IPS DF 4.7 (cell line): ENCODE results near the gene INSYN1.
"Not testable (repeated sequence)": the region's sequence is repeated elsewhere in the genome, so short reads cannot be mapped to it uniquely, and the experiment has no call there.

ENCODE experiments used
- DNase-seq: peaks from one replicate; pipeline ENCODE4 v3.0.0-alpha.2; 2013; ENCODE audit warnings: low spot score; ENCODE audit errors: extremely low read depth

The INSYN1 gene

GRCh38 chr15:73714695-73715301 is 38.4 kb downstream of the INSYN1 start:
- no peak for DNase-seq

- DNase-seq: no peak
Observed at GRCh38 chr15:73712107-73712506, 41.0 kb downstream of the INSYN1 start.

- no peak for DNase-seq
Observed at GRCh38 chr15:73711526-73711925, 41.6 kb downstream of the INSYN1 start.

- DNase-seq: no peak
Observed at GRCh38 chr15:73710321-73710720, 42.8 kb downstream of the INSYN1 start.

- DNase-seq: no peak
Observed at GRCh38 chr15:73709686-73710085, 43.5 kb downstream of the INSYN1 start.

GRCh38 chr15:73709241-73709640 is 43.9 kb downstream of the INSYN1 start:
- no peak for DNase-seq

GRCh38 chr15:73708691-73709090 is 44.5 kb downstream of the INSYN1 start:
- DNase-seq: no peak

- DNase-seq: no peak
Observed at GRCh38 chr15:73704869-73705645, 48.1 kb downstream of the INSYN1 start.

GRCh38 chr15:73704142-73704868 is 48.8 kb downstream of the INSYN1 start:
- not testable (repeated sequence) for DNase-seq

GRCh38 chr15:73703601-73704000 is 49.5 kb downstream of the INSYN1 start:
- DNase-seq: not testable (repeated sequence)

- DNase-seq: not testable (repeated sequence)
Observed at GRCh38 chr15:73702311-73703239, 50.6 kb downstream of the INSYN1 start.

- DNase-seq: no peak
Observed at GRCh38 chr15:73700041-73700842, 52.9 kb downstream of the INSYN1 start.

- no peak for DNase-seq
Observed at GRCh38 chr15:73699249-73700040, 53.7 kb downstream of the INSYN1 start.

- DNase-seq: no peak
Observed at GRCh38 chr15:73697033-73697467, 56.1 kb downstream of the INSYN1 start.

- DNase-seq: no peak
Observed at GRCh38 chr15:73696641-73697001, 56.5 kb downstream of the INSYN1 start.

- no peak for DNase-seq
Observed at GRCh38 chr15:73695773-73696640, 57.1 kb downstream of the INSYN1 start.

- DNase-seq: no peak
Observed at GRCh38 chr15:73694419-73694818, 58.7 kb downstream of the INSYN1 start.

GRCh38 chr15:73691396-73691795 is 61.8 kb downstream of the INSYN1 start:
- no peak for DNase-seq

GRCh38 chr15:73688455-73688854 is 64.7 kb downstream of the INSYN1 start:
- DNase-seq: no peak
